ENCODE measurements around the gene CRACDL. TPM values are rescaled to one million over a fixed set of nuclear protein-coding genes. Genes with fewer than 3 reads are reported as not detected.

Gene CRACDL
- total RNA-seq: under 0.01 TPM in 1 of 2 replicates, not detected in the other

GRCh38 chr2:98935777-98936352, at the start of gene CRACDL:
Gene CRACDL (minus strand): TSS chr2:98936225. CDS start chr2:98846800, 89,425 bp downstream.

Other genes starting within 250 kb of the CRACDL start
- gene MGAT4A, start 205.1 kb downstream of the CRACDL start, total RNA-seq: not detected in 2 replicates
- gene C2orf15, start 205.5 kb upstream of the CRACDL start, total RNA-seq: not detected in 2 replicates
- gene TSGA10, start 218.7 kb upstream of the CRACDL start, total RNA-seq: 0.17 and 4.3 TPM in 2 replicates
- gene LIPT1, start 218.7 kb upstream of the CRACDL start, total RNA-seq: 2.1 and 8.7 TPM in 2 replicates
- gene MITD1, start 244.8 kb upstream of the CRACDL start, total RNA-seq: 16.8 and 24.9 TPM in 2 replicates
- gene MRPL30, start 245.0 kb upstream of the CRACDL start, total RNA-seq: 27.9 and 33.3 TPM in 2 replicates

All from bronchus fibroblast of lung (primary cell).